CMK (cell line): ENCODE data around the gene DHX58.
A peak's percentile ranks its signal among the peaks of the same experiment; 100 is the strongest.

Experiments
- DNase-seq: peaks from one replicate; pipeline ENCODE4 v3.0.0-alpha.2; 2010; ENCODE audit warnings: low read depth

The DHX58 gene

GRCh38 chr17:42129109-42129837 is 16.8 kb upstream of the DHX58 start:
- no peak for DNase-seq

GRCh38 chr17:42127414-42127813 is 14.9 kb upstream of the DHX58 start:
- no peak for DNase-seq

DNA sequence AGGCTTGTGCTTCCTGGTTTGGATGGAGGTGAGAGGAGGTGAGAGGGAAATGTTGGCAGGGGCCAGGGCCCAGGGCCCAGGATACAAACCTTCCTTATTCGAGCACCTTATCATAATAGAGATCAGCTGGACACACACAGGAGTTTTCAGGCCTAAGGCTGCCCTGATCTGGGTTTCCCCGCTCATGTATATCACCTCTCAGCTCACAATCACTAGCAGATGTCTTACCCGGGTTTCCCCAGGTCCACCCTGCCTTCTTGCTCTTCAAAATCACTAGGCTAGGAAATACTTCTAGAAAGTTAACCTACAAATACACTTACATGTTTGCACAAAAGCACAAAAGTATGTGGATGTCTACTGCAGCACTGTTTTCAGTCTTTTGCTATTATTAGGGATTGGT is 14.3 kb upstream of the DHX58 start:
- no peak for DNase-seq

DNA sequence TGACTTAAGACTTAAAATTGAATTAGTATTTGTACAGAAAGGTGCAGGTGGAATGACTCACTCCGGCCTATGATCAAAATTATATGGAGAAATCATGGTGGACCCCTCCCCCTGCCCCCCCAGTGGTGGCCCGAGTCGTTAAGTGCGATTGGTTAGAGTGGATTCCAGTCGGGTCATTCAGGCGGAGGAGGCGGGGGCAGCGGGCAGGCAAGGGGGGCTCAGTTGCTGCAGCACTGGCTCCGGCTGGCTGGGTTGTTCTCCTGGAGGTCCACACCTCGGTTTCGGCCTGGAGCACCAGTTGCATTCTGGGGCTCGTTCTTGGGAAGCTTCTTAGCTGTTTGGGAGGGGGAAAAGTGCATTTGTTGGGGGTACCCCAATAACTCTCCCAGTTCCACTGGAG is 13.1 kb upstream of the DHX58 start:
- DNase-seq: no peak

DNA sequence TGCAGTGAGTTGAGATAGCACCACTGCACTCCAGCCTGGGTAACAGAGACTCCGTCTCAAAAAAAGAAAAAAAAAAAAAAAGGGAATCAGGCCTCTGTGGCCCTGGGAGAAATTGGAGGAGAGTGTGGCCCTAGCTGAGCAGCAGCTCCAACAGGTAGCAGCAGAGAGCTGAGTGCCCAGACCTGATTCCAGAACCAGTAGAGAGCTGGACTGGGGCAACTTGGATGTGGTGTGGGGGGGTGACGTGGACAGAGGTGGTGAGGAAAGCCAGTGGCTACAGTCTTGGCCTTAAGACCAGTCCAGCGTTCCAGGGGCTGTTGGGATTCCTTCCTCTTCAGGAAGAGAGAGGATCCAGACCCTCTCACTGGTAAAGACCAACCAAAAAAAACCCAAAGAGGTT is 11.7 kb upstream of the DHX58 start:
- DNase-seq: no peak

GRCh38 chr17:42122371-42123303 is 10.1 kb upstream of the DHX58 start, which contains the start of gene HSPB9:
TSS of gene HSPB9 (plus strand) at chr17:42122804. CDS start at chr17:42122851, 47 bp downstream.
- DNase-seq: no peak

GRCh38 chr17:42120770-42121769 is 8.6 kb upstream of the DHX58 start, which contains the start of gene KAT2A:
TSS of gene KAT2A (minus strand) at chr17:42121367. CDS start at chr17:42121304, 63 bp downstream.
- DNase-seq: peak; percentile 66

GRCh38 chr17:42120161-42120769 is 7.8 kb upstream of the DHX58 start:
- DNase-seq: no peak

GRCh38 chr17:42119301-42119700 is 6.8 kb upstream of the DHX58 start:
- no peak for DNase-seq

- no peak for DNase-seq
These were observed 6.0 kb upstream of the DHX58 start for GRCh38 chr17:42118545-42118944.

DNA sequence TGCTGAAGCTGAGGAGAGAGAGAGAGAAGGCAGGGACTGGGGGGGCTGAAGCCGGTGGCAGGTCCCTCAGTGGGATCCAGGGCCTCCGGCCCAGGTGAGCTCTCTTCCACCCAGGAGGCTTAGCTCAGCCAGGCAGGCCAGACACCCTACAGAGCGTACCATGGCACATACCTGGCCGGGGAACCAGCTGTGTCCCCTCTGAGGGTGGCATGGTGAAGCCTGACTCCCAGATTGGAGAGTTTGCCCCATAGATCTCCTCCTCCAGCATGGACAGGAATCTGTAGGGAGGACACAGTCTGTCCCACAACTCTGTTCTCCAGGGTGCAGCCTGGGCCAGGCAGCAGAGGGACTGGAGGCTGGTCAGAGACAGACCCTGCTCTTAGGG is 5.6 kb upstream of the DHX58 start:
- no peak for DNase-seq

DNA sequence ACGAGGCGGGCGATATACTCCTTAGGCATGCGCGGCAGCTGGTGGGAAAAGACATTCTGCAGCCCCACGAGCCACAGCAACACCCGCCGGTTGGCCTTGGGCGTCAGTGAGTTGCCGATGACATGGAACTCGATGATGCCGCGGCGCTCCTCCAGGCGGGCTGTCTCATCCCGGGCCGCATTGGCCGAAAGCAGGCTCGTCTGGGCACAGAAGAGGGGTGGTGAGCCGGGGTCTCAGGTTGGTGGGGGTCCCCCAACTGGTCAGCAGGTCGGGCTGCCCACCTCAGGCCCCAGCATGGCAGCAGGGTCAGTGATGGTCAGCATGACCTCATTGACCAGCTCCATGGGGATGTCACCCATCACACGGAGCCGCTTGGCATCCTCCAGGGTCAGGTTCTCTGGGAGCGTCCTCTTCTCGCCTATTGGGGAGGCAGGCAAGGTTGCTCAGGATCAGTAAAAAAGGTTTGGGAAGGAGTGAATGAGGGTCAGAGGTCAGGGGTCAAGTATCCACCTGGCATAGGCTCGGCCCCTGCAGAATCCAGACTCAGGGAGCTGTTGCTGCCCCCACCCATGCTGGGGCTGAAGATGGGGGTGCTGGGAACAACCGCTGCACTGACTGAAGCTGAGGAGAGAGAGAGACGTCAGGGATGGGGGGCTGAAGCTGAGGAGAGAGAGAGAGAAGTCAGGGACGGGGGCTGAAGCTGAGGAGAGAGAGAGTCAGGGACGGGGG is 5.0 kb upstream of the DHX58 start:
- DNase-seq: no peak

DNA sequence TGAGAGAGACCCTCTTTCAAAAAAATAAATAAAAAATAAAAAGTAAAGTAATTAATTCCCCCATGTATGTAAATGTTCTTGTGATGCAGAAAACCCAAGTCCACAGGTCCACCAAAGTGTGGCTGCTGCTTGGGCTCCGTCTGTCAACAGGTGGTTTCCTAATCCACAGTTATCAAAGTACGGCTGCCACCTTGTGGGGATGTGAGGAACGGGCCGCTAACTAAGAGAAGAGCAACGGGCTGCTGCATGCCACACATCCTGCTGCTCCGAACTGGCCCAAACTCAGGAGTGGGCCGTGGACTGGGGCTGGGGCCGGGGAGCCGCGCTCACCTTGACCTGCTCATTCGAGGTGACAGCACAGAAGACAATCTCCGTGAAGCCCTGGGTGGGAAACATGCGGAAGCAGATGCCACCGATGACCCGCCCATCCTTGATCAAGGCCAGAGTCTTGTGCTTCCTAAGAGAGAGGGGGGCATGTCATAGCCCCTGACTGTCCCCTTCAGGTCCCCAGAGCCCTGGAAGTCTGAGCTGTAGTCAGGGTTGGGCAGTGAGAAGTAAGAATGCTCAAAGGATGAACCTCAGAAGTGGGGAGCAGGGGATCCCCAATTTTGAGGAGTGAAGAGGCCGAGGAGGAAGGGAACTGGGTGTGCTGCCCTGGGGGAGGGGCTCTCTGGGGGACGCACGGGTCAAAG is 4.3 kb upstream of the DHX58 start:
- DNase-seq: no peak

- DNase-seq: no peak
These were observed 1.6 kb upstream of the DHX58 start for GRCh38 chr17:42114118-42114517.

GRCh38 chr17:42113293-42114069 is 967 bp upstream of the DHX58 start:
- no peak for DNase-seq

DNA sequence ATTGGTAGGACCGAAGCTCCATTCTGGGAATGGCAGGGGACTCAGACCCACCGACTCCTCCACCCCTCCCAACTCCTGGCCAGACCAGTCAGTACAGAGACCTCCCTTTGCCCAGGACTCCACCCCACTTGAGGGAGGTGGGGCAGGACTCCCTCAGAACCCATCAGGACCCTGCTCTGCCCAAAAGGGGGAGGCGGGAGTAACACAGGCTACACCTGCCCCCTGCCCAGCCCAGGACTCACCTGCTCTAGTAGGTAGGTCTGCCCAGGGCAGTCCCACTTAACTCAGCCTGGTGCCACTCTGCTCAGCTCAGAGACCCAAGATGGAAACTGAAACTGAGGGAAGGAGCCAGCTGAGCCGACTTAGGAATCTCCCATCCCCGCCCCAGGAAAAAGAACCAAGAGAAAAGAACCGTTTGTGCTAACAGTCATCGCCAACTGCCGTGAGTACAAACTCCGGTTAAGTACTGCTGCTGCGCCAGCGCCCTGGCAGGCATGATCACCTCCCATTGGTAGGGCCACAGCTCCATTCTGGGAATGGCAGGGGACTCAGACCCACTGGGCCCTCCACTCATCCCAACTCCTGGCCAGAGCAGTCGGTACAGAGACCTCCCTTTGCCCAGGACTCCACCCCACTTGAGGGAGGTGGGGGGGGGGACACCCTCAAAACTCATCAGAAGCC is 503 bp downstream of the DHX58 start:
- DNase-seq: no peak

- no peak for DNase-seq
These were observed 1.3 kb downstream of the DHX58 start for GRCh38 chr17:42111265-42111636.
